Activated gamma-delta T cell (primary cell): ENCODE results near the gene SLC13A2.

Source experiments
- DNase-seq: peaks from one replicate; lab custom pipeline; 2025; lab: John Stamatoyannopoulos, UW

Gene SLC13A2

GRCh38 chr17:28492352-28493310 is 19.2 kb downstream of the SLC13A2 start:
- DNase-seq: no peak

DNA sequence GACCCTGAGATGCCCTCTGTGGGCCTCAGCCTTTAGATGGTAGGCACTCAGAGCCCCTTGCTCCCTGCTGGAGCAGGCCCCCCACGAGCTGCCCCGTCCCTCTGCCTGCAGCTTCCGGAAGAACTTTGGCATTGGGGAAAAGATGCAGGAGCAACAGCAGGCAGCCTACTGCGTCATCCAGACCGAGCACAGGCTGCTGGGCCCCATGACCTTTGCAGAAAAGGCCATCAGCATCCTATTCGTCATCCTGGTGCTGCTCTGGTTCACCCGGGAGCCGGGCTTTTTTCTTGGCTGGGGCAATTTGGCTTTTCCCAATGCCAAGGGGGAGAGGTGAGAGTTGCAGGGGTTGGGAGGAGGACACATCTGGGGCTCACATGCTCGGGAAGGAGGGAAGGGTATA is 20.0 kb downstream of the SLC13A2 start:
- no peak for DNase-seq

- peak; percentile 23 for DNase-seq
These were observed 21.2 kb downstream of the SLC13A2 start for GRCh38 chr17:28494445-28495188.

DNA sequence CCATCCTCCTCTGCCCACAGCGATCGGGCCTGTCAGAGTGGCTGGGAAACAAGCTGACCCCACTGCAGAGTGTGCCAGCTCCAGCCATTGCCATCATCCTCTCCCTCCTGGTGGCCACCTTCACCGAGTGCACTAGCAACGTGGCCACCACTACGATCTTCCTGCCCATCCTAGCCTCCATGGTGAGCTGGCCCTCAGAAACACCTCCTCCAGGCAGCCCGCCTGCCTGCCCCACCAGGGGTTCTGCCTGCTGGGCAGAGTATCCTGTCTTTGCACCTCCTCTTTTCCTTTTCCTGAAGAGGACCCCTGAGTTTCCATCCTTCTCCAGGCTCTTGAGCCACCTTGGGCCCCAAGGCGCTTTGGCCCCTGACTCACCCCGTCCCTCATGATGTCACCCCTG is 22.2 kb downstream of the SLC13A2 start:
- DNase-seq: no peak

GRCh38 chr17:28497931-28498330 is 24.5 kb downstream of the SLC13A2 start:
- DNase-seq: no peak

- DNase-seq: no peak
These were observed 25.4 kb downstream of the SLC13A2 start for GRCh38 chr17:28498652-28499363.

DNA sequence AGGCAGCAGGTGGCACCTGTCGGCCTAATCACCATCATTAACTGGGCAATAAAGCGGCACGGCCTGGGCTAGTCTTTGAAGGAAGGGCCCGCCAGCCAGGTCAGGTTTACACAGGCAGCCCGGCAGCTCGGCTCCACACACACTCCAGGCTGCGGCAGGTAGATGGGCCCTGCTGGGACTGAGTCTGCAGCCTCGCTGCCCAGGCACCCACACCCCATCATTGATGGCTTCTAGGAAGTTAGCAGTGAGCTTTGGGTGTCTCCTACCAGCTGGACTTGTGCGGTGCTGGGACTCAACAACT is 25.9 kb downstream of the SLC13A2 start:
- no peak for DNase-seq

GRCh38 chr17:28499684-28500357 is 26.4 kb downstream of the SLC13A2 start:
- no peak for DNase-seq

GRCh38 chr17:28500712-28501379 is 27.4 kb downstream of the SLC13A2 start:
- DNase-seq: no peak

GRCh38 chr17:28501421-28502284 is 28.2 kb downstream of the SLC13A2 start:
- DNase-seq: no peak

DNA sequence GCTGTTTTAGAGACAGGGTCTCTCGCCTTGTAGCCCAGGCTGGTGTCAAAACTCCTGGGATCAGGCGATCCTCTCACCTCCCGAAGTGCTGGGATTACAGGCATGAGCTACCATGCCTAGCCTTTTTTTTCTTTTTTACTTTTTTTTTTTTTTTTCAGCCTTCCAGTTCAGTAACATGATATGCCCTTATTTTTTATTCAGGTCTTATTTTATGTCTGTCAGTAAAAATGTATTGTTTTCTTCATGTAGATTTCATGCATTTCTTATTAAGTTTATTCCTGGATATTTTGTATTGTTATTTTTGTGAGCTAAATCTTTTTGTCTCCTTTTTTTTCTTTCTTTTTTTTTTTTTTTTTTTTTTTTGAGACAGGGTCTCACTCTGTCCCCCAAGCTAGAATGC is 30.0 kb downstream of the SLC13A2 start:
- DNase-seq: no peak

GRCh38 chr17:28505986-28506665 is 32.7 kb downstream of the SLC13A2 start, which contains the start of gene FOXN1:
TSS of gene FOXN1 (plus strand) at chr17:28506348. CDS start at chr17:28523970, 17,622 bp downstream.
- DNase-seq: no peak

- DNase-seq: no peak
These were observed 33.5 kb downstream of the SLC13A2 start for GRCh38 chr17:28506763-28507487.

GRCh38 chr17:28507567-28508203 is 34.2 kb downstream of the SLC13A2 start:
- DNase-seq: no peak

- no peak for DNase-seq
These were observed 34.8 kb downstream of the SLC13A2 start for GRCh38 chr17:28508211-28508724.

- DNase-seq: no peak
These were observed 36.3 kb downstream of the SLC13A2 start for GRCh38 chr17:28509789-28510188.

GRCh38 chr17:28511858-28512461 is 38.5 kb downstream of the SLC13A2 start:
- no peak for DNase-seq

- DNase-seq: no peak
These were observed 40.0 kb downstream of the SLC13A2 start for GRCh38 chr17:28513476-28513875.
